ENCODE results near the gene NCCRP1.
"Not testable (repeated sequence)": the region's sequence is repeated elsewhere in the genome, so short reads cannot be mapped to it uniquely, and the experiment has no call there.

The NCCRP1 gene

GRCh38 chr19:39211731-39212374, 15.1 kb downstream of the NCCRP1 start:
- peaks cover 0 to 6% of the 10 kb centered on the region in 2 donors for H3K27me3 ChIP-seq (ENCODE audit: control insufficient read depth in 1 of 2, insufficient read depth in 2 of 2, low read length in 2 of 2)

GRCh38 chr19:39212375-39212742, 15.6 kb downstream of the NCCRP1 start:
- Histone ChIP-seq H3K36me3 (ENCODE audit: control insufficient read depth in 2 of 2, insufficient read depth in 2 of 2, low read length in 2 of 2) (no peaks in the 10 kb centered on the region), H3K9ac (ENCODE audit: low read length in 2 of 2) (no peak overlapping the region), H3K27ac (ENCODE audit: low read length) (no peak overlapping the region), H3K9me3 (ENCODE audit: control insufficient read depth in 2 of 2, low read length in 2 of 2) (peaks cover 0 to 2% of the 10 kb centered on the region in 2 donors), H3K4me3 (ENCODE audit: low read length in 2 of 2) (no peak overlapping the region), H3K4me1 (ENCODE audit: control insufficient read depth, insufficient read depth, low read length) (no peaks in the 10 kb centered on the region), H3K27me3 (ENCODE audit: control insufficient read depth in 1 of 2, insufficient read depth in 2 of 2, low read length in 2 of 2) (peaks cover 0 to 6% of the 10 kb centered on the region in 2 donors)

More at GRCh38 chr19:39211731-39212374, 15.1 kb downstream of the NCCRP1 start:
- H3K4me1 ChIP-seq (ENCODE audit: control insufficient read depth, insufficient read depth, low read length): no peaks in the 10 kb centered on the region
- H3K9ac ChIP-seq (ENCODE audit: low read length in 2 of 2): no peak overlapping the region
- no peak overlapping the region for H3K27ac ChIP-seq (ENCODE audit: low read length)
- no peaks in the 10 kb centered on the region for H3K36me3 ChIP-seq (ENCODE audit: control insufficient read depth in 2 of 2, insufficient read depth in 2 of 2, low read length in 2 of 2)
- H3K4me3 ChIP-seq (ENCODE audit: low read length in 2 of 2): no peak overlapping the region
- no peaks in the 10 kb centered on the region for H3K9me3 ChIP-seq (ENCODE audit: control insufficient read depth in 2 of 2, low read length in 2 of 2)

GRCh38 chr19:39215323-39215722, 18.6 kb downstream of the NCCRP1 start:
- H3K36me3 ChIP-seq (ENCODE audit: control insufficient read depth in 2 of 2, insufficient read depth in 2 of 2, low read length in 2 of 2); H3K4me3 ChIP-seq (ENCODE audit: low read length in 2 of 2); H3K27me3 ChIP-seq (ENCODE audit: control insufficient read depth in 1 of 2, insufficient read depth in 2 of 2, low read length in 2 of 2); H3K9ac ChIP-seq (ENCODE audit: low read length in 2 of 2); H3K4me1 ChIP-seq (ENCODE audit: control insufficient read depth, insufficient read depth, low read length); H3K27ac ChIP-seq (ENCODE audit: low read length); H3K9me3 ChIP-seq (ENCODE audit: control insufficient read depth in 2 of 2, low read length in 2 of 2): not testable (repeated sequence)

DNA sequence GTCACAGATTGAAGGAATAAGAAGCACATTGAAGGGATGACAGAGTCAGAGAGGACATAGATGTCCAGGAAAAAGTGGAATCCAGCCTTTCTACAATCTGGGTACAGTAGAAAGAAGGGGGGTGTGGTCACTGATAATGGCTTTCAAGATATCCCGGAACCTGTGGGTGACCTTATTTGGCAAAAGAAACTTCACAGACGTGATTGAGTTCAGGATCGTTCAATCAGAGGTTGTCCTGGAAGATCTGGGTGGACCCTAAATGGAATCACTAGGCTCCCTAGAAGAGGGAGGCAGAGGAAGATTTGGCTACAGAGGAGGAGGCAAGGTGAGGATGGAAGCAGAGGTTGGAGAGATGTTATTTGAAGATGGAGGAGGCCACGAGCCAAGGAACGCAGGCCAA, 20.3 kb downstream of the NCCRP1 start:
- Histone ChIP-seq H3K9me3 (ENCODE audit: control insufficient read depth in 2 of 2, low read length in 2 of 2) (peaks cover 0 to 2% of the 10 kb centered on the region in 2 donors), H3K9ac (ENCODE audit: low read length in 2 of 2) (no peak overlapping the region), H3K4me3 (ENCODE audit: low read length in 2 of 2) (no peak overlapping the region), H3K27ac (ENCODE audit: low read length) (no peak overlapping the region), H3K4me1 (ENCODE audit: control insufficient read depth, insufficient read depth, low read length) (no peaks in the 10 kb centered on the region), H3K36me3 (ENCODE audit: control insufficient read depth in 2 of 2, insufficient read depth in 2 of 2, low read length in 2 of 2) (no peaks in the 10 kb centered on the region), H3K27me3 (ENCODE audit: control insufficient read depth in 1 of 2, insufficient read depth in 2 of 2, low read length in 2 of 2) (peaks cover 11 to 13% of the 10 kb centered on the region in 2 donors)

GRCh38 chr19:39218230-39219007, 21.7 kb downstream of the NCCRP1 start:
- H3K27me3 ChIP-seq (ENCODE audit: control insufficient read depth in 1 of 2, insufficient read depth in 2 of 2, low read length in 2 of 2): peaks cover 12 to 13% of the 10 kb centered on the region in 2 donors
- no peaks in the 10 kb centered on the region for H3K4me1 ChIP-seq (ENCODE audit: control insufficient read depth, insufficient read depth, low read length)
- H3K36me3 ChIP-seq (ENCODE audit: control insufficient read depth in 2 of 2, insufficient read depth in 2 of 2, low read length in 2 of 2): no peaks in the 10 kb centered on the region
- H3K4me3 ChIP-seq (ENCODE audit: low read length in 2 of 2): no peak overlapping the region
- no peak overlapping the region for H3K9ac ChIP-seq (ENCODE audit: low read length in 2 of 2)
- H3K9me3 ChIP-seq (ENCODE audit: control insufficient read depth in 2 of 2, low read length in 2 of 2): peaks cover 0 to 2% of the 10 kb centered on the region in 2 donors
- no peak overlapping the region for H3K27ac ChIP-seq (ENCODE audit: low read length)

- H3K27ac ChIP-seq (ENCODE audit: low read length); H3K9ac ChIP-seq (ENCODE audit: low read length in 2 of 2); H3K4me1 ChIP-seq (ENCODE audit: control insufficient read depth, insufficient read depth, low read length); H3K9me3 ChIP-seq (ENCODE audit: control insufficient read depth in 2 of 2, low read length in 2 of 2); H3K36me3 ChIP-seq (ENCODE audit: control insufficient read depth in 2 of 2, insufficient read depth in 2 of 2, low read length in 2 of 2); H3K4me3 ChIP-seq (ENCODE audit: low read length in 2 of 2): not testable (repeated sequence)
- H3K27me3 ChIP-seq (ENCODE audit: control insufficient read depth in 1 of 2, insufficient read depth in 2 of 2, low read length in 2 of 2): peaks cover 10 to 16% of the 10 kb centered on the region in 2 donors
These were observed 22.3 kb downstream of the NCCRP1 start for GRCh38 chr19:39219108-39219507.

- Histone ChIP-seq H3K4me1 (ENCODE audit: control insufficient read depth, insufficient read depth, low read length) (no peaks in the 10 kb centered on the region), H3K4me3 (ENCODE audit: low read length in 2 of 2) (no peak overlapping the region), H3K9ac (ENCODE audit: low read length in 2 of 2) (no peak overlapping the region), H3K27me3 (ENCODE audit: control insufficient read depth in 1 of 2, insufficient read depth in 2 of 2, low read length in 2 of 2) (peaks cover 7 to 12% of the 10 kb centered on the region in 2 donors), H3K27ac (ENCODE audit: low read length) (no peak overlapping the region), H3K36me3 (ENCODE audit: control insufficient read depth in 2 of 2, insufficient read depth in 2 of 2, low read length in 2 of 2) (no peaks in the 10 kb centered on the region), H3K9me3 (ENCODE audit: control insufficient read depth in 2 of 2, low read length in 2 of 2) (no peaks in the 10 kb centered on the region)
These were observed 27.0 kb downstream of the NCCRP1 start for GRCh38 chr19:39223703-39224279.

DNA sequence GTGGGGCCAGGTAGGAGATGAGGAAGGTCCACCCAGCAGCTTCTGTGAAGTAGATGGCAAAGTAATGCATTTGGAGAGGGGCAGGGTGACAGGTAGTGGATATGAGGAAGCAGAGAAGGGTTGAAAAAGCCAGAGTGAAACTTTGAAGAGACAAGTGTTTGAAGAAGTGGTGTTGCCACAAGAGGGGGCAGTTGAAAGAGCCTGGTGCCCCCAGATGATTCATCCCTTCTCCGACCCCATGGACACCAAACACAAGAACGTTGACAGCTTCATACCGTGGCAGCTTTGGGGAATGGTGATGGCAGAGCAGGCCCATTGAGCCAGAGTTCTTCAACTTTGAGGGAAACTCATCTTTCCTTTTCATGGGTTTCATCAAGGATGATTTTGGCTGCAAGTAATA, 28.1 kb downstream of the NCCRP1 start:
- H3K9ac ChIP-seq (ENCODE audit: low read length in 2 of 2): no peak overlapping the region
- H3K4me3 ChIP-seq (ENCODE audit: low read length in 2 of 2): no peak overlapping the region
- no peak overlapping the region for H3K27ac ChIP-seq (ENCODE audit: low read length)
- H3K9me3 ChIP-seq (ENCODE audit: control insufficient read depth in 2 of 2, low read length in 2 of 2): no peaks in the 10 kb centered on the region
- H3K36me3 ChIP-seq (ENCODE audit: control insufficient read depth in 2 of 2, insufficient read depth in 2 of 2, low read length in 2 of 2): no peaks in the 10 kb centered on the region
- peaks cover 5 to 10% of the 10 kb centered on the region in 2 donors for H3K27me3 ChIP-seq (ENCODE audit: control insufficient read depth in 1 of 2, insufficient read depth in 2 of 2, low read length in 2 of 2)
- H3K4me1 ChIP-seq (ENCODE audit: control insufficient read depth, insufficient read depth, low read length): no peaks in the 10 kb centered on the region

GRCh38 chr19:39230096-39230764, 33.5 kb downstream of the NCCRP1 start:
- H3K4me1 ChIP-seq (ENCODE audit: control insufficient read depth, insufficient read depth, low read length): no peaks in the 10 kb centered on the region
- no peak overlapping the region for H3K4me3 ChIP-seq (ENCODE audit: low read length in 2 of 2)
- H3K27me3 ChIP-seq (ENCODE audit: control insufficient read depth in 1 of 2, insufficient read depth in 2 of 2, low read length in 2 of 2): no peaks in the 10 kb centered on the region
- H3K36me3 ChIP-seq (ENCODE audit: control insufficient read depth in 2 of 2, insufficient read depth in 2 of 2, low read length in 2 of 2): no peaks in the 10 kb centered on the region
- peaks cover 0 to 4% of the 10 kb centered on the region in 2 donors for H3K9me3 ChIP-seq (ENCODE audit: control insufficient read depth in 2 of 2, low read length in 2 of 2)
- H3K27ac ChIP-seq (ENCODE audit: low read length): no peak overlapping the region
- no peak overlapping the region for H3K9ac ChIP-seq (ENCODE audit: low read length in 2 of 2)

DNA sequence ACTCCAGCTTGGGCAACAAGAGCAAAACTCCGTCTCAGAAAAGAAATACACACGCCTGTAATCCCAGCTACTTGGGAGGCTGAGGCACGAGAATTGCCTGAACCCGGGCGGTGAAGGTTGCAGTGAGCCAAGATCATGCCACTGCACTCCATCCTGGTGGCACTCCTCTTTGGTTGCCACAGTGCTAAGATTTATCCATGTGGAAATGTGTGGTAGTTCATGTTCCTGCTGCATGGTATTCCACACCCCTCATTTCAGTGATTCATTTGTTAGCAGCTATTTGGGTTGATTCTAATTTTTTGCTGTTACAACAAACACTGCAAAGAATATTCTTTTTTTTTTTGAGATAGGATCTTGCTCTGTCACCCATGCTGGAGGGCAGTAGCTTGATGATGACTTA, 35.9 kb downstream of the NCCRP1 start:
- peaks cover 0 to 2% of the 10 kb centered on the region in 2 donors for H3K27me3 ChIP-seq (ENCODE audit: control insufficient read depth in 1 of 2, insufficient read depth in 2 of 2, low read length in 2 of 2)
- H3K4me1 ChIP-seq (ENCODE audit: control insufficient read depth, insufficient read depth, low read length): no peaks in the 10 kb centered on the region
- H3K36me3 ChIP-seq (ENCODE audit: control insufficient read depth in 2 of 2, insufficient read depth in 2 of 2, low read length in 2 of 2): no peaks in the 10 kb centered on the region
- no peak overlapping the region for H3K27ac ChIP-seq (ENCODE audit: low read length)
- peaks cover 0 to 4% of the 10 kb centered on the region in 2 donors for H3K9me3 ChIP-seq (ENCODE audit: control insufficient read depth in 2 of 2, low read length in 2 of 2)
- H3K9ac ChIP-seq (ENCODE audit: low read length in 2 of 2): no peak overlapping the region
- H3K4me3 ChIP-seq (ENCODE audit: low read length in 2 of 2): no peak overlapping the region
